ENCODE results near the gene GET4.
A peak's percentile ranks its signal among the peaks of the same experiment; 100 is the strongest.

The GET4 gene, protein sequence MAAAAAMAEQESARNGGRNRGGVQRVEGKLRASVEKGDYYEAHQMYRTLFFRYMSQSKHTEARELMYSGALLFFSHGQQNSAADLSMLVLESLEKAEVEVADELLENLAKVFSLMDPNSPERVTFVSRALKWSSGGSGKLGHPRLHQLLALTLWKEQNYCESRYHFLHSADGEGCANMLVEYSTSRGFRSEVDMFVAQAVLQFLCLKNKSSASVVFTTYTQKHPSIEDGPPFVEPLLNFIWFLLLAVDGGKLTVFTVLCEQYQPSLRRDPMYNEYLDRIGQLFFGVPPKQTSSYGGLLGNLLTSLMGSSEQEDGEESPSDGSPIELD

DNA sequence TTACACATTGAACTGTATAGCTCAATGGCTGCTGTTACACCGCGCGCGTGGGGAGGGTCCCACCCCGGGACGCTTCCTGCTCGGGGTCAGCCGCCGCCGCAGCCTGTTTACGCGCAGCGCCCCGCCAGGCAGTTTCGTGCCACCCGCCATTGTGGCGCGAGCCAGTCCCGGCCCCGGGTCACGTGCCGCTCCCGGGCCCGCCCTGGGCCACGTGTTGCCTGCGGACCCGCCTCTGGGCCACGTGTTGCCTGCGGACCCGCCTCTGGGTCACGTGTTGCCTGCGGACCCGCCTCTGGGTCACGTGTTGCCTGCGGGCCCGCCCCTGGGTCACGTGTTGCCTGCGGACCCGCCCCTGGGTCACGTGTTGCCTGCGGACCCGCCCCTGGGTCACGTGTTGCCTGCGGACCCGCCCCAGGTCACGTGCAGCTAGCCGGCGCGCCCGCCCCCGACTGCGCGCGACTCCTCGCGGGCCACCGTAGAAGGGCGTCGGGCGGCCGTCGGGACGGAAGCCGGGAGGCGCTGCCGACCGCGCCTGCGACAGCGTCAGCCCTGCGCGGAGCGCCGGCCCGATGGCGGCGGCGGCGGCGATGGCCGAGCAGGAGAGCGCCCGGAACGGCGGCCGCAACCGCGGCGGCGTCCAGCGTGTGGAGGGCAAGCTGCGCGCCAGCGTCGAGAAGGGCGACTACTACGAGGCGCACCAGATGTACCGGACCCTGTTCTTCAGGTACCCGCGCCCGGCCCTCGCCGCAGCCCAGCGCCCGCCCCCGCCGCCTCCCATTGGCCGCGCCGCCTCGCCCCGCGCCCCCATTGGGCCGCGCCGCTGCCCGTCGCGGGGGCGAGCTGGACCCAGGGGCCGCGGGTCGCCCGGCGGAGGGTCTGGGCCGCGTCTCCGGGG, at the start of gene GET4:
Gene GET4, plus strand, starts transcription at position 478 of the 895 bp plus-strand sequence. Its CDS starts 92 bp downstream, at position 570.
- peak; percentile 87 for DNase-seq (ENCODE audit: low read depth)

DNA sequence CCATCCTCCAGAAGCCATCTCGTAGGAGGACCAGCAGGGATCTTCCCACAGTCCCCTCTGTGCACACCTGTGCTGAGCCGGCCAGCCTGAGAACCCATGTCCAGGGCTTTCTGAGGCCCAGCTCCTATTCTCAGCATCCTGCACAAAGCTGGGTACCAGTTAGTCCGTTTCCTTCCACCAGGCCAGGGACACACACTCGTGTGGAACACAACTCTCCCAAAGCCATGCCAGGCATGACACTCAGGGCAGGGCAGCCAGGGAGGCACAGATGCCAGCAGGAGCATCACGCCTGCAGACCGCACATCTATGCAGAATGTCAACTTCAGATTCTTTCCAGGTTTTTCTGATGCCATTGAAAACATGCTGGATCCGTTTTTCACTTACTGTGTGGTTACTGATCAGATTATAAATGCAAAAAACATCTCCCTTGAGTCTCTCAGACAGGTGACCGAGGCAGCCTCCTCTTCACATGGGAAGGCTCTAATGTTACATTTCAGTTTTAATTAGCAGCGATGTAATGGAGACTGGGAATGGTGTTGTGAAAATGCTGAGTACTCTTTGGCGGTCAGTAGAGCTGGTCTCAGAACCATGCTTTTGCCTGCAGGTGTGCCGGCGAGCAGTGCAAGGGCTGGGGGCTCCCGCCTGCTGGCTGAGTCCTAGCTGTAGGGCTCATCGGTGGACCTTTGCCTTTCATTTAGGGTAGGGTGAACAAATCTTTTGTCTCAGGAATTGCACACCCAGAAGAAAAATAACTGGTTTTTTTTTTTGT, 47.4 kb upstream of the GET4 start:
- DNase-seq (ENCODE audit: low read depth): no peak

DNA sequence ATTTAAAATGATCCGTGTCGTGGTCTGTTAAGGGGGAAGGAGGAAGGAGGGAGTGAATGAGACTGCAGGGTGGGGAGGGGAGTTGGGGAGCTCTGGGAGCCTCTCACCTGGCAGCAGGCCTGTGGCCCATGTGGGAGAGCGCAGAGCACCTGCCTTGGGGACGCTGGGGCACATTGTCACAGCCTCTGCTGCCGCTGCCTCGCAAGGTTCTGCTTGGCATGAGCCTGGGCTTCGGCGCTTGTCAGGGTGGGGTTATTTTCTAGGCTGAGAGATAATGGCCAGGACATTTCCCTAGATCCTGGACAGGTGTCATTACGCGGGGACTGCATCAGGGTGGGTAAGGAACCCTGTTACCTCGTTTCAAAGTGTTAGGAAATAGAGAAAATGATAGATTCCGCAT, 46.3 kb upstream of the GET4 start:
- no peak for DNase-seq (ENCODE audit: low read depth)

DNA sequence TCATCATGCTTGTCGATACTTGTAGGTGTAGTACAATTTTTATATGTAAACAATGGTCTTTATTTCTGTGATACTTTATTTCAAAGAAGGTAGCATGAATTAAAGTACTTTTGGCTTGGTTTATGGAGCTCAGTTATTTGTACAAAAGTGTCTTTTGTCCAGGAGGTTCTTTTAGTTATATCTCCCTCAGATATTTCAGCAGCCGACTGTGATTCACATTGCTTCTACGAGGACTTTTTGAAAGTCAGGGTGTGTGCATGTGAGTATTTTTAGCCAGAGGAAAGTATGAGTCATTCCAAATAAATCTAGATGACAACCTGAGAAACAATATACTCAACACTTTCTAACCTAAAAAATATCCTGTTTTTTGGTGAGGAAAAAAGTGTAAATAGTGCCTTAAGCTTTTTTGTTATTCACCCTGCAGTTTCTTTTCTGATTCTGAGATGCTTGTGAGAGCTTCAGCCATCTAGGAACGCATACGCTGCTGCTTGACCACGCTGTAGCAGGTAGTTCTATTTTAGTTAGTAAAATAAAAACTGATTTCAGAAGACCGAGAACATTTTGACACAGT, 44.7 kb upstream of the GET4 start:
- DNase-seq (ENCODE audit: low read depth): no peak

DNA sequence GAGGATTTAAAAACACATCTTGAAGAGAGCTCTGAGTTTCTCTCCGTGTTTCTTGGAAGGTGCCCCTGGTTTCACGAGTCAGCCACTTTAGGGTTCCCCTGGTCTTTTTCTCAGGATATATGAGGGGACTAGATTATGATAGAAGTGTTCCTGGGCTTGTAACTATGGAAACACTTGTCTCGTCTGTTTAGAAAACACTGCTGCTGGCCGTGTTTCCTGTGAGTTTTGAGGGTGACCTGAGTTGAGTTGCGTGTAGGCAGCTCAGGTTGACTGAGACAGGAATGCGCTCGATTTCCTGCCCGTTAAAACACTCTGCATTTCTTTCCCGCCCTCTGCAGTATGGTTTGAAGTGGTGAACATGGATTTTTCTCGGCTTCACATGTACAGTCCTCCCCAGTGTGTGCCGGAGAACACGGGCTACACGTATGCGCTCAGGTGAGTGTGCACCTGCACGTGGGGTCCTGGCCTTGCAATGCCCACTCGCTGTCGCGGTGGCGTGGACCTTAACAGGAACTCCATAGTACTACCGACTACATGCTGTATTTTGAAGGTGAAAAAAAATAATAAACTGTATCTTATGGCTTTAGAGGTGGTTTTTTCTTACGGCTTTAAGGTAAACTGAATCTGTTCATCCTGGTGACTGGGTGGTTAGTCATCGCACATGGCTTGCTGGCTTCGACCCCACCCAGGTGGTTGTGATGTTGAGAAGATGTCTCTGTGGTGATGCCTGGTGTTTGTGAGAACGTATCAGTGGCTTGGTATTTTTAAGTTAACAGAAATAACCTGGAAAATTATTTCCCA, 44.0 kb upstream of the GET4 start, which contains the start of gene SUN1:
Gene SUN1, plus strand, starts transcription at position 310 of the 801 bp plus-strand sequence. Its CDS starts 49 bp downstream, at position 359.
- no peak for DNase-seq (ENCODE audit: low read depth)

DNA sequence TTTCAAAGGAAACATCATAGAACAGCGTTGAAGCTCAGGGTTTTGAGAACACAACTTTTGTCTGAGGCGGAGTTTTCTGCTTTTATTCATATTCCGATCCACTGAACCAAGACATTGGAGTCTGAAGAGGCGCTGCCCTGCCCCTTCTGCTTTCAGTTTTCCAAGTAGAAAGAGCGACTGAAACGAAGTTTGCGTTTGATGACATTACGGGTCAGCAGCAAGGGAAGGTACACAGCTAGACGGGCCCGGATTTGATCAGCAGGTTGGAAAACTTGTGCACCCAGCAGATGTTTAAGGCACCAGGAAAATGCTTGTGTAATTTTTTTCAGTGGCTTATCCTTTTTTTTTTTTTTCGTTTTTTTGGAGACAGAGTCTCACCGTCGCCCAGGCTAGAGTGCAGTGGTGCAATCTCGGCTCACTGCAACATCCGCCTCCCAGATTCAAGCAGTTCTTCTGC, 43.4 kb upstream of the GET4 start:
- DNase-seq (ENCODE audit: low read depth): no peak

DNA sequence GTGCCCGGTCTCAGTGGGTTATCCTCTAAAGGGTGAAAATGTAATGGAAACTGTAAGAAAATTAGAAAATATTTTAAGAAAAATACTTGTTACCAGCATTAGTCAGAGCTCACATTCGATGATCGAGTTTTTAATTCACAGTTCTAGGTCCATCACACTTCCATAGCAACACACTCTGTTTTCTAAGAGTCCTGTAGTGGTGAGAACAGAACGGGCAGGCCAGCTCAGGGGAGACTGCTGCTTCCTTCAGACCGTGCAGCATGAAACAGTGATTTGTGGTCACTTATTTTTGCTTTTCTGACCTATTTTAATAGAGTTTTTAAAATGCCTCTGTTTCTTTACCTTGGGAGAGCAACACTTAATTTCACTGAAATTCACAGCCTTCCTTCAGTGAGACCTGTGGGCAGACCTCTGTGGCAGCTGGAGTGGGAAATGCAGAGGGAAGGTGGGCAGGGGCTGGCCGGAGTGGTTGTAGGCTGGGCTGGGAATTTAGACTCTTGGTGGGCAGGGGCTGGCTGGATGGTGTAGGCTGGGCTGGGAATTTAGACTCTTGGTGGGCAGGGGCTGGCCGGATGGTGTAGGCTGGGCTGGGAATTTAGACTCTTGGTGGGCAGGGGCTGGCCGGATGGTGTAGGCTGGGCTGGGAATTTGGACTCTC, 42.6 kb upstream of the GET4 start:
- DNase-seq (ENCODE audit: low read depth): no peak

DNA sequence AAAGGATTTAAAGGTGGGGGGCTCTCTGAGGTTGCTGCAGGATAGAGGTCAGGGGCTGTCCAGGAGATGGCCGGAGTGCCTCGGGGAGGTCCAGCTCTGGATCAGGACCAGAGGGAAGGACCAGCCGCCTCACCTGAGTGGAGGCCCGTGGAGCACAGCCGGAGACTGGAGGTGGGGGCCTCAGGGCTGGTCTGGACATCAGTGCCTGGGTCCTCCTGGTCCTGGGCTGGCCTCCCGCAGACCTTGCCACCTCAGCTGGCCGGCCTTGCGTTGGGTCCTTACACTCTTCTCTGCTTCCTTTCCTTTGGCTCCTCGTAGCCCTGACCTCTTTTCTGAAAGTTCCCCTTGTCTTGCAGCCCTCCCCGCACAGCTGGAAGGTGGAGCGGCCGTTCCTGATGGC, 42.1 kb upstream of the GET4 start:
- no peak for DNase-seq (ENCODE audit: low read depth)

DNA sequence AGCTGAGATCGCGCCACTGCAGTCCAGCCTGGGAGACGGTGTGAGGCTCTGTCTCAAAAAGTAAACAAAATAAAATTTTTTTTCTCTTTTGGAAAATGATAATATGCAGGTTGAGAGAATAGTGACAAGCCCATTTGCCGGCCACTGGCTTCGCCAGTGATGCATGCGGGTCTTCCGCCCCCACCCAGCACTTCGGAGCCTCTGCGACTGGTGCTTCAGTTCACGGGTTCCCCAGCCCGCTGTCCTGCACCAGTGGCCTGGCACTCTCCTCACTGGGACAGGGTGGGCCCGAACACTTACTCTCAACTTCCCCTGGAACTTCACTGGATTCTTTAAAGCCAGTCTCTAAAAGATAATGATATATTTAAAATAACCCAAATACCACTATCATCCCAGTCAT, 41.3 kb upstream of the GET4 start:
- no peak for DNase-seq (ENCODE audit: low read depth)

DNA sequence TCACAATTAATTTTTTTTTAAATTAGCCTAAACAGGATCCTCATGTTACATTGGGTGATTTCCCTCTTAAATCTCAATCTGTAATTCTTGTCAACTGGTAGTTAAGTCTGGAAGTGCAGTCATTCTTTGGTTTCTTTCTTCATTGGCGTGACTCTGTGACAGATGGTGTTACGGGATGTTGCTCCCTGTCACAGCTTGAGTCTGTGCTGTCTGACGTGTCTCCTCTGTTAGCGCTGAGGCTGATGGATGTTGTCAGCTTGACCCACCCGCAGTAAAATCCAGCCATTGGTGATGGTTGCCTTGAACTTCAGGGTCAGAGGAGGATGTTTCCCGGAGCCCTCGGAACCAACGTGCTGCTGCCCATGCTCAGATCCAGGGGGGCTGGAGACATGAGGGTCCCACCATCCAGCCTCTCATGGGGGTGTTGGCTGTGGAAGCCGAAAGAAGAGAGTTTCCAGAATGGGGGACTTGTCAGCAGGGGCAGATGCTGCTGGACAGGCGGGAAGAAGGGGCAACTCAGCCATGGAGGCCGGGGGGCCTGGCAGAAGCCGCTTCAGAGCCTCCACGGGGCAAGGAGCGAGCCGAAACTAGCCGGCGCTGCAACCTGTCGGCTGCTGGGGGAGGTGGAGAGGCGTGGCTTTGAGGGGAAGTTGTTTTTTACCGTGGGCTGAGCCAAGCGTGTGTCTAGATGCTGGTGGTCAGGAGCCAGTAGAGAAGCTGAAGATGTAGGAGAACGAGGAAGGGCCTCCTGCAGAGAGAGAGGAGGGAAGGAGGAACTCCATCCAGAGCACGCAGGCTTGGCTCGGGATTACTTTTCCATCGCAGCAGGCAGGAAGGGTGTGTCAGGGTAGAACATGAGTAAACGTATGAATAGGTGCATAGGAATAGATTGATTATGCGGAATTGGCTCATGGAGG, 40.6 kb upstream of the GET4 start:
- no peak for DNase-seq (ENCODE audit: low read depth)

DNA sequence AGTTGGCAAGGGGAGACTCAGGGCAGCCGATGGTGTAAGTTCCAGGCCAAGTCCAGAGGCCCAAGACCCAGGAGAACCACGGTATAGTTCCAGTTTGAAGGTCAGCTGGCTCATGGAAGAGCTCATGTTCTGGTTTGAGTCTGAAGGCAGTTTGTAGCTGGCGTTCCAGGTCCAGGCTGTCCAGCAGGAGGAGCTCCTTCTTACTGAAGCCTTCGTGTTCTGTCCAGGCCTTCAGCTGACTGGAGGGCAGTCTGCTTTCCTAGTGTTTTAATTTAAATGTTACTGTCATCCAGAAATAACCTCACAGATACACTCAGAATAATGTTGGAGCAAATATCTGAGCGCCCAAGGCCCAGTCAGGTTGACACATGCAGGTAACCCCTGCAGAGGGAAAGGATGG, 39.9 kb upstream of the GET4 start:
- no peak for DNase-seq (ENCODE audit: low read depth)

DNA sequence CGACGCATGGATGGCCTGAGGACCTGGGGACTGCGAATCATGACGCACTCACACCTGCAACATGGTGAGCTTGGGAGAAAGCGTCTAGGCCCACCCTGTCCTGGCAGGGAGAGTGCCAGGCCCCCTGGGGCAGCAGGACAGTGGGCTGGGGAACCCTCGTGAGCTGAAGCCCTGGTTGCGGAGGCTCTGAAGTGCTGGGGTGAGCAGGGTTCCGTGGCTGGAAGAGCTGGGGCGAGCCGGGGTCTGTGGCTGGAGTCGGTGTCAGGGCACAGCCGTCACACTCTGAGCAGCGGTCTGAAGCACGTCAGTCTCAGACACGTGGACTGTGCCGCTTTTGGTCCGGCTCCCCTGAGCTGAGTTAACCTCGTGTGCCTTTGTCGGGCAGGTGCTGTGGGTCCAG, 39.4 kb upstream of the GET4 start:
- DNase-seq (ENCODE audit: low read depth): no peak

DNA sequence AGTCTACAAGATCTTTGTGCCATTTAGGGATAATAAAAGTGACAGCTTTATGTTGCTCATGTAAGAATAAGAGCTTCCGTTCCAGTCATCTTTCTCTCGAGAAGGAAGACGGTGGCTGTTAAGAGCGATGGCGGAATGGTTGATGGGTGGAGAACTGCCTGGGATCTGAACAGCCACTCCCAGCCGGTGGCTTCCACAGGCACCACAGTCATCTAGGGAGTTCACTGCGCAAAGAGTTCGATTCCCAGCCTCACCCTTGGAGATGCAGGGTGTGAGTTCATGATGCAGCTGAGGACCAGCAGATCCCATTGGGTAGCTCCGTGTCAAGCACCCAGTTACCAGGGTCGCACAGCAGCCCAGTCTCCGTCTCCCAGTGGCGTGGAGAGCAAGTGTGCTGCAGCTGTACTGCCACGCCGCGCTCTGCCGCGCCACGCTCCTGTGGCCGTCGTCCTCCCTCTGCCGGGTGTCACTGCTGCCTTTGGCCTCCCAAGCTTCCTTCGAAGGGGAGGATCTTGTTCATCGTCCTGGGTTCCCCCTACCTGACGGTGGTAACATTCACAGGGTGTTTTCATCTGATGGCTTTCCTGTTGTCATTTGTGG, 36.3 kb upstream of the GET4 start:
- DNase-seq (ENCODE audit: low read depth): no peak

DNA sequence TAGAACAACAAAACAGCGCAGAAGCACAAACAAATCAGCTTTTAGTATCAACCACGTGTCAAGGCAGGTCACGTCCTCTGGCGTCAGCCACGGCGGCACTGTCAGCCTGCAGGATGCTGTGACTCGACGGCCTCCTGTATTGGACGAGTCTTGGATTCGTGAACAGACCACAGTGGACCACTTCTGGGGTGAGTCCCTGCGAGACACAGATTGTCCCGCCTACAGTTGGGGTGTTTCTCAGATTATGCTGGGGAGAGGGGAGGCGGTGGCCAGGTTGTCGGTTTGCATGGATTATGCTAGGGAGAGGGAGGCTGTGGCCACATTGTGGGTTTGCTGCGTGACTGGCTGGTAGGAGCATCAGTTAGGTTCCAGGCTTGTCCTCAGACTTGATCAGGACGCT, 34.4 kb upstream of the GET4 start:
- DNase-seq (ENCODE audit: low read depth): no peak

DNA sequence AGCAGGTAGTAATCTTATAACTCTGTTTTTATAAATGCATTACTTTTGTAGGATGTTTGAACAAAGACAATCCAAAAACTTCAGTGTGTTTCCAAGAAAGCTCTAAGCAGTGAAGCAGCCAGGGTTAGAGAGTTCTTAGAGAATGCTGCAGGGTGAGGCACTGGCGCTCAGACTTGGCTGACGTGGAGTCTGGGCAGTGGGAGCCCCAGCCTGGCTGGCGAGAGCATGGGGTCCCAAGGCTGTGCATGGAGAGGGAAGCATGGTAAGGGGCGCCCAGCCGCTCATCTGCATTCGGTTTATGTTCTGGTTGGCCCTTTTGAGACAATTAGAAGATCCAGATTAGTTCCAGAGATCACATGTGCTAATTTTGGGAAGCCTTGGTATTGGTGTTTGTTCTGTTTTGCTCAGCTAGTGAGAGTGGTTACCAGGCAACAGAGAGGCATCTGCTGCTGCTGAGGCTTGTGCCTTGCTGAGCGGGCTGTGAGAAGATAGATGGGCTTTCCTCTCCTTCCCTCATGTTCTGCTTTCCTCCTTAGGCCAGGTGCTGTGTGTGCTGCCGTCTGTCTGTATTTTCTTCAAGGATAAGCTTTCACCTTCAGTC, 33.8 kb upstream of the GET4 start:
- no peak for DNase-seq (ENCODE audit: low read depth)

DNA sequence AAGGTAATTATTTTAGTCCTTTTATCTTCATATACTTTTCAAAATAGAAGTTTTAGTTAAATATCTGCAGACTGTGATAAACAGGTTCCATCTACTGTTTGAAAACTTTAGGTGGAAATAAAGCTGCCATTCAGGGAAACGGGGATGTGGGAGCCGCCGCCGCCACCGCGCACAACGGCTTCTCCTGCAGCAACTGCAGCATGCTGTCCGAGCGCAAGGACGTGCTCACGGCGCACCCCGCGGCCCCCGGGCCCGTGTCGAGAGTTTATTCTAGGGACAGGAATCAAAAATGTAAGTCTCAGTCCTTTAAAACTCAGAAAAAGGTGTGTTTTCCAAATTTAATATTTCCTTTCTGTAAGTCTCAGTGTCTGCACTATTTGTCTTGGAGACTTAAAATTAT, 33.1 kb upstream of the GET4 start:
- no peak for DNase-seq (ENCODE audit: low read depth)

DNA sequence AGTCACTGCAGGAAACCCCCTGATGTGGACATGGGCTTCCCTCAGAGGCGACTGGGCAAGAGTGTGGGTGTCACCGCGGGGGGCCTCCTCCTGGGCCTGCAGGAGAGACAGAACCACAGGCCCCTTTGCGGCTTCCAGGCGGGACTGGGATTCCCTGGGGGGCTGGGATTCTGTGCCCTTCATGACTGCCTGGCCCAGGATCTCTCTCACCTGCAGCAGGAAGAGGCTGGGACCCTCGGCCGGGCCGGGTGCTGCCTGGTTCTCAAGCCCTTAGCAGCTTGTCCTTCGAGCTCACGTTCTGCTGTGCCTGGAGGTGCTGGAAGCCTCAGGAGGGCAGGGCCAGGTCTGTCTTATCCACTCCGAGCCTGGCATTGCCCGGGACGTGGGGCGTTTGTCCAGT, 32.3 kb upstream of the GET4 start:
- no peak for DNase-seq (ENCODE audit: low read depth)

DNA sequence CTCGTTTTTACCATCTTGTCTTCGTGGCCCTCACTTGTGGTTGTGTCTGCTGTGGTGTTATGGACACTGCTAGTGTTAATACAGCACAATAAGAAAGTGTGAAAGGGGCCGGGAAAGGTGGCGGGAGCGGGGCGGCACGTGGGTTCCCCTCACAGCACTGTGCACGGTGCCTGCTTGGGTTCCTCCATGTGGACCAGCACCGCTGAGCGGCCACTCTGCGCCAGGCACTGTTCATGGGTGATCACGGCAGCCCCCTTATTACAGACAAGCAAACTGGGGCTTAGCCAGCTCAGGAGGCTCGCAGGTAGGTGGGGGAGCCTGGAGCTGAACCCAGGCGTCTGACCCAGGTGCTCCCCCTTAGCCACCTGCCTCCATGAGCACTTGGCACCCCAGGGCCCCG, 31.8 kb upstream of the GET4 start:
- no peak for DNase-seq (ENCODE audit: low read depth)

DNA sequence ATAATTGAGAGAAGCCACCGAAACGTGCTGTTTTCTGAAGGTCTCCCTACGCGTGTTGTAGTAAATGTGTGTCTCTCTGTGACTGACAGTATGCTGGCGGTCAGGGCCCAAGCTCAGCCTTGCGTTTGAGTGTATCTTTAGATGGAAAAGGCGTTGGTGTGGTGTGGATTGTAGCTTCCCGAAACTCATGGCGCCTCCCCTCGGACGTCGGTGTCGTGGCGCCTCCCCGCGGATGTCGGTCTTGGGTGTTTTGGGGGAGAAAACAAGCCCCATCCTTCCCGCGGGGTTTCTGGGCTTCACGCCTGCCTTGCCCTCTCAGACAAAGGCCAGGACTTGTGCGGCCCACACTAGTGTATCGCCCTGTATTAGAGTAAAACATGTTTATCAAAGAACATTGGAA, 31.3 kb upstream of the GET4 start:
- no peak for DNase-seq (ENCODE audit: low read depth)
